Liver (tissue), 9 donors: ENCODE results near the gene RANBP17. TPM values are rescaled to one million over a fixed set of nuclear protein-coding genes. Genes with fewer than 3 reads are reported as not detected.

Experiments
- DNase-seq: peaks from one replicate; pipeline ENCODE4 v3.0.0-alpha.2; 2017; ENCODE audit warnings: low spot score
- H3K27ac ChIP-seq, 2 donors: one replicate each; pipeline ENCODE4 v1.7.0; 2013; ENCODE audit warnings: inconsistent platforms in 2 of 2, low read length in 2 of 2, control low read depth in 1 of 2, low read depth in 1 of 2, mild to moderate bottlenecking in 1 of 2
- H3K27me3 ChIP-seq, 4 donors: one replicate each; pipeline versions ENCODE4 v1.6.1 to v1.7.0; 2013; ENCODE audit warnings: low read length in 3 of 4, inconsistent platforms in 1 of 4, mild to moderate bottlenecking in 1 of 4, moderate library complexity in 1 of 4; ENCODE audit not compliant: control insufficient read depth in 4 of 4, insufficient read depth in 4 of 4
- H3K36me3 ChIP-seq, 4 donors: one replicate each; pipeline versions ENCODE4 v1.6.1 to v1.7.0; 2013; ENCODE audit warnings: low read length in 3 of 4, mild to moderate bottlenecking in 3 of 4, low read depth in 1 of 4, moderate library complexity in 1 of 4; ENCODE audit not compliant: control insufficient read depth in 4 of 4, insufficient read depth in 3 of 4
- H3K4me1 ChIP-seq, 4 donors: one replicate each; pipeline versions ENCODE4 v1.6.1 to v1.7.0; 2013; ENCODE audit warnings: low read length in 3 of 4, mild to moderate bottlenecking in 3 of 4, moderate library complexity in 1 of 4; ENCODE audit not compliant: control insufficient read depth in 4 of 4, insufficient read depth in 4 of 4
- H3K4me3 ChIP-seq, 3 donors: one replicate each; pipeline versions ENCODE4 v1.6.1 to v1.7.0; 2013; ENCODE audit warnings: low read length in 3 of 3, control low read depth in 1 of 3, low read depth in 1 of 3, mild to moderate bottlenecking in 1 of 3
- H3K9ac ChIP-seq, 2 donors: one replicate each; pipeline ENCODE4 v1.7.0; 2013; ENCODE audit warnings: low read length in 2 of 2, mild to moderate bottlenecking in 2 of 2, moderate library complexity in 2 of 2, control low read depth in 1 of 2, low read depth in 1 of 2
- H3K9me3 ChIP-seq, 4 donors: one replicate each; pipeline versions ENCODE4 v1.6.1 to v1.7.0; 2013; ENCODE audit warnings: low read length in 3 of 4; ENCODE audit not compliant: control insufficient read depth in 4 of 4
- CTCF ChIP-seq: fragments of 150-350 bp; IDR thresholded peaks from 2 replicates; pipeline ENCODE4 v1.5.1; 2017; ENCODE audit warnings: improper control_type of control experiment, low read depth, low read length; ENCODE audit not compliant: missing input control
- EGR1 ChIP-seq, 2 donors: IDR thresholded peaks; 2 replicates each; pipeline ENCODE4 v1.6.1; 2016 to 2018; ENCODE audit warnings: antibody characterized with exemption in 2 of 2, low read depth in 2 of 2
- FOXA1 ChIP-seq: IDR thresholded peaks from 2 replicates; pipeline ENCODE4 v1.6.1; 2016; ENCODE audit warnings: antibody characterized with exemption
- FOXA2 ChIP-seq: IDR thresholded peaks from 2 replicates; pipeline ENCODE4 v1.6.1; 2016; ENCODE audit warnings: antibody characterized with exemption
- GABPA ChIP-seq, 2 donors: IDR thresholded peaks in 1 of 2; conservative IDR thresholded peaks in 1 of 2; 2 replicates each; pipeline ENCODE4 v1.6.1; 2016; ENCODE audit warnings: antibody characterized with exemption in 2 of 2, mild to moderate bottlenecking in 1 of 2, moderate library complexity in 1 of 2
- HNF4A ChIP-seq, 2 donors: conservative IDR thresholded peaks; 2 replicates each; pipeline ENCODE4 v1.6.1; 2016; ENCODE audit warnings: antibody characterized with exemption in 2 of 2, mild to moderate bottlenecking in 2 of 2
- HNF4G ChIP-seq: IDR thresholded peaks from 2 replicates; pipeline ENCODE4 v1.6.1; 2016; ENCODE audit warnings: antibody characterized with exemption
- JUND ChIP-seq, 2 donors: IDR thresholded peaks; 2 replicates each; pipeline ENCODE4 v1.6.1; 2016; ENCODE audit warnings: antibody characterized with exemption in 2 of 2
- NR2F2 ChIP-seq: IDR thresholded peaks from 2 replicates; pipeline ENCODE4 v1.6.1; 2016; ENCODE audit warnings: antibody characterized with exemption
- RAD21 ChIP-seq, 2 donors: IDR thresholded peaks; 2 replicates each; pipeline ENCODE4 v1.6.1; 2016; ENCODE audit warnings: antibody characterized with exemption in 2 of 2, mild to moderate bottlenecking in 2 of 2
- RXRA ChIP-seq, 2 donors: IDR thresholded peaks; 2 replicates each; pipeline ENCODE4 v1.6.1; 2017 to 2018; ENCODE audit warnings: antibody characterized with exemption in 2 of 2, mild to moderate bottlenecking in 1 of 2
- SP1 ChIP-seq: IDR thresholded peaks from 2 replicates; pipeline ENCODE4 v1.6.1; 2018; ENCODE audit warnings: antibody characterized with exemption, mild to moderate bottlenecking
- TAF1 ChIP-seq: conservative IDR thresholded peaks from 2 replicates; pipeline ENCODE4 v1.6.1; 2016; ENCODE audit warnings: antibody characterized with exemption, mild to moderate bottlenecking
- YY1 ChIP-seq: IDR thresholded peaks from 2 replicates; pipeline ENCODE4 v1.6.1; 2016; ENCODE audit warnings: antibody characterized with exemption, mild to moderate bottlenecking
- WGBS: extraction: QIAGEN DNeasy Blood & Tissue Kit; methylation state at CpG from one replicate; pipeline ENCODE4 v1.1.7; 2013; 5-methylcytosine and 5-hydroxymethylcytosine counted together
- polyA plus RNA-seq, 2 donors: library from polyadenylated mRNA; stranded (reverse) in 1 of 2; unstranded in 1 of 2; fragments of 200-250 nt in 1 of 2; fragments of >200 nt in 1 of 2; fragmentation: Nextera tagmentation in 1 of 2; extraction: Ambion mirVana in 1 of 2; gene quantifications; one replicate each; pipeline versions ENCODE4 v1.2.1 to v1.2.3, GENCODE V29; 2013 to 2015
- total RNA-seq, 2 donors: library from RNA; depleted of rRNA; stranded (reverse); fragments of >200 nt; gene quantifications; one replicate each; pipeline ENCODE4 v1.2.3, GENCODE V29; 2014
- TF ChIP-seq, protein P1 (sequence below): IDR thresholded peaks from 2 replicates; pipeline ENCODE4 v1.6.1; 2016; ENCODE audit warnings: antibody characterized with exemption, mild to moderate bottlenecking
- TF ChIP-seq, protein P2 (sequence below): IDR thresholded peaks from 2 replicates; pipeline ENCODE4 v1.6.1; 2016; ENCODE audit warnings: antibody characterized with exemption
- TF ChIP-seq, protein P3 (sequence below): IDR thresholded peaks from 2 replicates; pipeline ENCODE4 v1.6.1; 2016; ENCODE audit warnings: antibody characterized with exemption
- TF ChIP-seq, protein P4 (sequence below): IDR thresholded peaks from 2 replicates; pipeline ENCODE4 v1.6.1; 2016; ENCODE audit warnings: antibody characterized with exemption
- donor health status: healthy.
- donor health status: healthy.
- donor health status: healthy.
- donor health status: healthy.
- donor health status: healthy.

The RANBP17 gene
- total and polyA plus RNA-seq, 4 donors, result 0.83 to 10.8 (median 7.9) TPM

DNA sequence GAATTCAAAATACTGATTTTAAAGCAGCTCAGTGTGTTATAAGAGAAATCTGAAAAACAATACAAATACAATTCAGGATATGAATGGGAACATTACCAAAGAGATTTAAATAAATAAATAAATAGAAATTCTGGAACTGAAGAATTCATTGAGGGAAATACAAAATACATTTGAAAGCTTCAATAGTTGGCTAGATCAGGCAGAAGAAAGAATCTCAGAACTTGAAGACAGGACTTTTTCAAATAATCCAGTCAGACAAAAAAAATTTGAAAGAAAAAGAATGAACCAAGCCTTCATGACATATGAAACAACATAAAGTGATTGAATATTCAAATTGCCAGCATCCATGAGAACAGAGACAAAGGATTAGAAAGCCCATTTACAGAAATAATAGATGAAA, 387.6 kb downstream of the RANBP17 start:
- TF ChIP-seq JUND (IDR thresholded peaks at IDR 0.05) (no peak), SP1 (no peak), YY1 (no peak), FOXA1 (no peak), CTCF (no peak), RXRA (IDR thresholded peaks at IDR 0.05) (no peak), EGR1 (IDR thresholded peaks at IDR 0.05; ENCODE audit: low read depth in 2 of 2) (no peak), FOXA2 (no peak), HNF4A (conservative IDR thresholded peaks at IDR 0.05) (no peak), RAD21 (IDR thresholded peaks at IDR 0.05) (no peak), NR2F2 (no peak), TAF1 (no peak), HNF4G (no peak), GABPA (IDR thresholded peaks at IDR 0.05 in 1 of 2, conservative IDR thresholded peaks at IDR 0.05 in 1 of 2) (no peak)
- TF ChIP-seq, protein P1, sequence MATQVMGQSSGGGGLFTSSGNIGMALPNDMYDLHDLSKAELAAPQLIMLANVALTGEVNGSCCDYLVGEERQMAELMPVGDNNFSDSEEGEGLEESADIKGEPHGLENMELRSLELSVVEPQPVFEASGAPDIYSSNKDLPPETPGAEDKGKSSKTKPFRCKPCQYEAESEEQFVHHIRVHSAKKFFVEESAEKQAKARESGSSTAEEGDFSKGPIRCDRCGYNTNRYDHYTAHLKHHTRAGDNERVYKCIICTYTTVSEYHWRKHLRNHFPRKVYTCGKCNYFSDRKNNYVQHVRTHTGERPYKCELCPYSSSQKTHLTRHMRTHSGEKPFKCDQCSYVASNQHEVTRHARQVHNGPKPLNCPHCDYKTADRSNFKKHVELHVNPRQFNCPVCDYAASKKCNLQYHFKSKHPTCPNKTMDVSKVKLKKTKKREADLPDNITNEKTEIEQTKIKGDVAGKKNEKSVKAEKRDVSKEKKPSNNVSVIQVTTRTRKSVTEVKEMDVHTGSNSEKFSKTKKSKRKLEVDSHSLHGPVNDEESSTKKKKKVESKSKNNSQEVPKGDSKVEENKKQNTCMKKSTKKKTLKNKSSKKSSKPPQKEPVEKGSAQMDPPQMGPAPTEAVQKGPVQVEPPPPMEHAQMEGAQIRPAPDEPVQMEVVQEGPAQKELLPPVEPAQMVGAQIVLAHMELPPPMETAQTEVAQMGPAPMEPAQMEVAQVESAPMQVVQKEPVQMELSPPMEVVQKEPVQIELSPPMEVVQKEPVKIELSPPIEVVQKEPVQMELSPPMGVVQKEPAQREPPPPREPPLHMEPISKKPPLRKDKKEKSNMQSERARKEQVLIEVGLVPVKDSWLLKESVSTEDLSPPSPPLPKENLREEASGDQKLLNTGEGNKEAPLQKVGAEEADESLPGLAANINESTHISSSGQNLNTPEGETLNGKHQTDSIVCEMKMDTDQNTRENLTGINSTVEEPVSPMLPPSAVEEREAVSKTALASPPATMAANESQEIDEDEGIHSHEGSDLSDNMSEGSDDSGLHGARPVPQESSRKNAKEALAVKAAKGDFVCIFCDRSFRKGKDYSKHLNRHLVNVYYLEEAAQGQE, result no peak
- TF ChIP-seq, protein P2, sequence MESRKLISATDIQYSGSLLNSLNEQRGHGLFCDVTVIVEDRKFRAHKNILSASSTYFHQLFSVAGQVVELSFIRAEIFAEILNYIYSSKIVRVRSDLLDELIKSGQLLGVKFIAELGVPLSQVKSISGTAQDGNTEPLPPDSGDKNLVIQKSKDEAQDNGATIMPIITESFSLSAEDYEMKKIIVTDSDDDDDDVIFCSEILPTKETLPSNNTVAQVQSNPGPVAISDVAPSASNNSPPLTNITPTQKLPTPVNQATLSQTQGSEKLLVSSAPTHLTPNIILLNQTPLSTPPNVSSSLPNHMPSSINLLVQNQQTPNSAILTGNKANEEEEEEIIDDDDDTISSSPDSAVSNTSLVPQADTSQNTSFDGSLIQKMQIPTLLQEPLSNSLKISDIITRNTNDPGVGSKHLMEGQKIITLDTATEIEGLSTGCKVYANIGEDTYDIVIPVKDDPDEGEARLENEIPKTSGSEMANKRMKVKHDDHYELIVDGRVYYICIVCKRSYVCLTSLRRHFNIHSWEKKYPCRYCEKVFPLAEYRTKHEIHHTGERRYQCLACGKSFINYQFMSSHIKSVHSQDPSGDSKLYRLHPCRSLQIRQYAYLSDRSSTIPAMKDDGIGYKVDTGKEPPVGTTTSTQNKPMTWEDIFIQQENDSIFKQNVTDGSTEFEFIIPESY, result no peak
- TF ChIP-seq, protein P3, sequence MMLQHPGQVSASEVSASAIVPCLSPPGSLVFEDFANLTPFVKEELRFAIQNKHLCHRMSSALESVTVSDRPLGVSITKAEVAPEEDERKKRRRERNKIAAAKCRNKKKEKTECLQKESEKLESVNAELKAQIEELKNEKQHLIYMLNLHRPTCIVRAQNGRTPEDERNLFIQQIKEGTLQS, result no peak
- TF ChIP-seq, protein P4, sequence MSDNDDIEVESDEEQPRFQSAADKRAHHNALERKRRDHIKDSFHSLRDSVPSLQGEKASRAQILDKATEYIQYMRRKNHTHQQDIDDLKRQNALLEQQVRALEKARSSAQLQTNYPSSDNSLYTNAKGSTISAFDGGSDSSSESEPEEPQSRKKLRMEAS, result no peak
- Histone ChIP-seq H3K9me3 (peaks cover 0 to 5% (median 4%) of the 10 kb centered on the region in 4 donors), H3K9ac (no peak overlapping the region), H3K27me3 (no peaks in the 10 kb centered on the region), H3K4me1 (no peaks in the 10 kb centered on the region), H3K36me3 (no peaks in the 10 kb centered on the region), H3K4me3 (no peak overlapping the region), H3K27ac (no peak overlapping the region)
- no peak for DNase-seq

- TF ChIP-seq TAF1 (no peak), RAD21 (IDR thresholded peaks at IDR 0.05) (no peak), FOXA1 (no peak), JUND (IDR thresholded peaks at IDR 0.05) (no peak), FOXA2 (no peak), HNF4A (conservative IDR thresholded peaks at IDR 0.05) (no peak), GABPA (IDR thresholded peaks at IDR 0.05 in 1 of 2, conservative IDR thresholded peaks at IDR 0.05 in 1 of 2) (no peak), YY1 (no peak), NR2F2 (no peak)
- TF ChIP-seq, protein P2, result no peak
- TF ChIP-seq, protein P4, result no peak
- no peaks in the 10 kb centered on the region for H3K4me1 ChIP-seq
- H3K9me3 ChIP-seq, result peaks cover 0 to 5% (median 4%) of the 10 kb centered on the region in 4 donors
- no peaks in the 10 kb centered on the region for H3K27me3 ChIP-seq
- DNase-seq, result no peak
- no peak overlapping the region for H3K4me3 ChIP-seq
- no peak overlapping the region for H3K27ac ChIP-seq
- WGBS, result 91% methylated on average over 1 of the region's 1 CpG
- no peaks in the 10 kb centered on the region for H3K36me3 ChIP-seq
- no peak overlapping the region for H3K9ac ChIP-seq
These were observed 388.9 kb downstream of the RANBP17 start for GRCh38 chr5:171250738-171251137.
